BE2C (cell line): ENCODE results near the gene KAT14.

Source experiments
- DNase-seq: peaks from one replicate; pipeline ENCODE4 v3.0.0-alpha.2; 2020
- H3K27me3 ChIP-seq: fragments of 250-450 bp; sonication (Bioruptor Pico); 2 replicates; pipeline ENCODE4 v1.5.1; 2020; ENCODE audit warnings: mild to moderate bottlenecking
- H3K36me3 ChIP-seq: fragments of 250-450 bp; sonication (Bioruptor Pico); 2 replicates; pipeline ENCODE4 v1.5.1; 2020; ENCODE audit warnings: mild to moderate bottlenecking
- H3K4me1 ChIP-seq: fragments of 250-450 bp; sonication (Bioruptor Pico); 2 replicates; pipeline ENCODE4 v1.5.1; 2020
- H3K4me3 ChIP-seq: 2 replicates; pipeline ENCODE4 v1.5.1; 2011; ENCODE audit warnings: low read depth, low read length
- H3K9me3 ChIP-seq: fragments of 250-450 bp; sonication (Bioruptor Pico); 2 replicates; pipeline ENCODE4 v1.5.1; 2020
- CTCF ChIP-seq: IDR thresholded peaks from 2 replicates; pipeline ENCODE4 v1.5.1; 2012; ENCODE audit warnings: mild to moderate bottlenecking, low read depth, low read length

The KAT14 gene

DNA sequence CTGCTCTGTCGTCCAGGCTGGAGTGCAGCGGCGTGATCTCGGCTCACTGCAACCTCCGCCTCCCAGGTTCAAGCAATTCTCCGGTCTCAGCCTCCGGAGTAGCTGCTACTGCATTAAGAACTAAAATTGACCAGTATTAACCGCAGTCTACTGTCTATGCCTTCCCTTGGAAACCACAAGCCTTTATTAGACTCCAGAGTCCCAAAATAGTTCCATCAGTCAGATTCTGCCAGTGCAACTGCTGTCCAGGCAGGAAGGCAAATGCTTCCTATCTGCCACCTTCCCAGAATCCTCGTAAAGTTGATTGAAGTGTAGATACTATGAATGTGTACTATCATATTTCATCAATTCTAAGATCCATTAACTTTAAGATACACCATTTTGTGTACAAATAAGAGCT, 16.7 kb downstream of the KAT14 start:
- H3K4me3 ChIP-seq = no peak overlapping the region
- H3K27me3 ChIP-seq = no peaks in the 10 kb centered on the region
- no peak for TF ChIP-seq CTCF
- no peaks in the 10 kb centered on the region for H3K4me1 ChIP-seq
- H3K9me3 ChIP-seq = no peaks in the 10 kb centered on the region
- peaks cover 30% of the 10 kb centered on the region for H3K36me3 ChIP-seq
- no peak for DNase-seq

- no peaks in the 10 kb centered on the region for H3K9me3 ChIP-seq
- H3K36me3 ChIP-seq = peaks cover 20% of the 10 kb centered on the region
- no peaks in the 10 kb centered on the region for H3K27me3 ChIP-seq
These were observed 18.4 kb downstream of the KAT14 start for GRCh38 chr20:18156045-18156444.

GRCh38 chr20:18164356-18164755, 26.7 kb downstream of the KAT14 start:
- H3K4me1 ChIP-seq = no peaks in the 10 kb centered on the region
- H3K4me3 ChIP-seq = no peak overlapping the region
- no peaks in the 10 kb centered on the region for H3K27me3 ChIP-seq
- H3K36me3 ChIP-seq = peaks cover 32% of the 10 kb centered on the region
- no peaks in the 10 kb centered on the region for H3K9me3 ChIP-seq
- no peak for TF ChIP-seq CTCF
- DNase-seq = no peak

More at GRCh38 chr20:18156045-18156444, 18.4 kb downstream of the KAT14 start:
- H3K4me3 ChIP-seq = no peak overlapping the region
- no peaks in the 10 kb centered on the region for H3K4me1 ChIP-seq
- TF ChIP-seq CTCF = no peak
- DNase-seq = no peak

DNA sequence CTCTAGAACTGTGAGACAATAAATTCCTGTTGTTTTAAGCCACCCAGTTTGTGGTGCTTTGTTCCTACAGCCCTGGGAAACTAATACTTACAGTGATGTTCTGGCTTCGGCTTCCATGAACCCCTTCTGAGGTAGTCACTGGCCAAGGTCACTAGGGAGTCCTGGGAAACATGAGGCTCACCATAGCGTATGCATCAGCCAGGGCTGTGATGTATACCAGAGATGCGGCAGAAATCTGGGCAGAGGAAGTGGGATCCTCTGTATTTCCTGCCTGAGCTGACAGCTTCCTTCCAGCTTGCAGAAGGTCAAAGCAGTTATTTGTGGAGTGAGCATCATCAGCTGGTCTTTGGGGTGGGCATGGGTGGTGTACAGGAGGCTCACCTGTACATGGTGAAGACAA, 27.9 kb downstream of the KAT14 start:
- Histone ChIP-seq H3K9me3 (no peaks in the 10 kb centered on the region), H3K4me1 (no peaks in the 10 kb centered on the region), H3K36me3 (peaks cover 36% of the 10 kb centered on the region), H3K27me3 (no peaks in the 10 kb centered on the region), H3K4me3 (no peak overlapping the region)
- DNase-seq = no peak
- TF ChIP-seq CTCF = no peak

DNA sequence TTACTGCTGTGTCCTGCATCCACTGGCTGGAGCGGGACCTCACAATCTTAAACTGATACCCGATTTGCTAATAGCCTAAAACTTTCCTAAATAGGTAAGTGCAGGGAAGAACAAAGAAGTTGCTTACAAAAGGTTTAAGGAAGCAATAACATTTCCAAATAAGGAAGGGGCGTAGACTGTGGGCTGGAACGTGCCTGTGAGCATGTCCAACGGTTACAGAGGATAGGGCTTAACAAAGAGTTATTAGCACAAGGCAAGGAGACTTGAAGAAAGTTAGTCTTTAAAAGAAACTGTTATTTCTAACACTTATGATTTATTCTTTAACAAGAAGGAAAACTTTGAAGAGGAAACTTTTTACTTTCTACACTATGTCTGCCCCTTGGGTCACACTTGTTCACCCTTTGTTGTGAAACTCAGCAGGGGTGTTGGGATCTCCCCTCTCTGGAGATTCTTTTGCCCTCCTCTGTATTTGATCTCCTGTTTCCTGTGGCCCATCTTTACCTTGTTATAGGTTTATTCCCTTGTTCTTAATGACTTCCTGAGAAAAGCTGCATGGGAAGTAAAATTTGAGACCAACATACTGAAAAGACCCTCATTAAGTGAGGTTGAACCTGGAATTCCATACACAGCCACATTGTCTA, 28.7 kb downstream of the KAT14 start:
- no peak for DNase-seq
- Histone ChIP-seq H3K9me3 (no peaks in the 10 kb centered on the region), H3K27me3 (no peaks in the 10 kb centered on the region), H3K4me3 (no peak overlapping the region), H3K4me1 (no peaks in the 10 kb centered on the region), H3K36me3 (peaks cover 39% of the 10 kb centered on the region)
- TF ChIP-seq CTCF = no peak

DNA sequence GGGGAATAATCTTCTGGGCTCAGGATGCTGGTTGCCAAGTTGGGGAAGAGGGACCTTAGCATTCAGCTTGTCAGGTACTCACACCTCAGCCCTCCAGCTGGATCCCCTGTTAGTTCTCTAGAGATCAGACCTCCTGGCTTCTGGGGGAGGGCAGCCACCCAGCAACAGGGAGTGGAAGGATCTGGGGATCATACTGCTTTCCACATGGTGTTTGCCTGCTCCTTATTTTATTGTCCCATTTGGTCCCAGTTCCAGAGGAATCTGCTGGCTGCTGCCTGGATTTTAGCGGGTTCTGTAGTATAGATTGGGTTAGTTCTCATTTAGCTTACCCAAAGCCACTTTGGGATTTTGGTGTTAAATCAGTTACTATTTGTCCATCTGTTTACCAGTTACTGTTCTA, 29.3 kb downstream of the KAT14 start:
- H3K9me3 ChIP-seq = no peaks in the 10 kb centered on the region
- TF ChIP-seq CTCF = no peak
- peaks cover 38% of the 10 kb centered on the region for H3K36me3 ChIP-seq
- H3K4me1 ChIP-seq = no peaks in the 10 kb centered on the region
- no peak overlapping the region for H3K4me3 ChIP-seq
- H3K27me3 ChIP-seq = no peaks in the 10 kb centered on the region
- DNase-seq = no peak
